SK-N-SH treated with all-trans-retinoic acid at 6 μM for 48 hours (cell line): ENCODE data around the gene MCM9.

ENCODE experiments used
- ATAC-seq: fragments of 200-7000 bp; cut with Tn5 transposase; 3 replicates; pipeline ENCODE4 v1.9.1; 2020; ENCODE audit warnings: mild to moderate bottlenecking, moderate library complexity
- ARNTL ChIP-seq: fragments of 450-650 bp; formaldehyde crosslinking; IDR thresholded peaks from 2 replicates; pipeline ENCODE4 v1.5.0; 2020; ENCODE audit warnings: low read depth, mild to moderate bottlenecking, moderate library complexity, borderline replicate concordance
- BACH2 ChIP-seq: fragments of 250-450 bp; sonication (Bioruptor Pico); IDR thresholded peaks from 2 replicates; pipeline ENCODE4 v1.9.0; 2021; ENCODE audit warnings: mild to moderate bottlenecking, borderline replicate concordance
- GLIS3 ChIP-seq: fragments of 250-450 bp; sonication (Bioruptor Pico); IDR thresholded peaks from 2 replicates; pipeline ENCODE4 v1.5.0; 2020; ENCODE audit warnings: mild to moderate bottlenecking, moderate library complexity
- ISL1 ChIP-seq: fragments of 250-450 bp; sonication (Bioruptor Pico); IDR thresholded peaks from 2 replicates; pipeline ENCODE4 v2.1.2; 2022; ENCODE audit warnings: mild to moderate bottlenecking, moderate library complexity
- OSR1 ChIP-seq: fragments of 250-450 bp; sonication (Bioruptor Pico); IDR thresholded peaks from 2 replicates; pipeline ENCODE4 v1.8.0; 2022; ENCODE audit warnings: moderate library complexity, mild to moderate bottlenecking, inconsistent platforms
- RARB ChIP-seq: fragments of 250-450 bp; sonication (Bioruptor Pico); IDR thresholded peaks from 2 replicates; pipeline ENCODE4 v1.8.0; 2021; ENCODE audit warnings: mild to moderate bottlenecking, moderate library complexity
- SNAI2 ChIP-seq: fragments of 250-450 bp; sonication (Bioruptor Pico); IDR thresholded peaks from 2 replicates; pipeline ENCODE4 v1.5.0; 2020; ENCODE audit warnings: mild to moderate bottlenecking, moderate library complexity
- TCF4 ChIP-seq: fragments of 250-450 bp; sonication (Bioruptor Pico); IDR thresholded peaks from 2 replicates; pipeline ENCODE4 v1.8.0; 2021; ENCODE audit warnings: mild to moderate bottlenecking, moderate library complexity, borderline replicate concordance
- TOX ChIP-seq: fragments of 250-450 bp; sonication (Bioruptor Pico); IDR thresholded peaks from 2 replicates; pipeline ENCODE4 v1.8.0; 2021; ENCODE audit warnings: mild to moderate bottlenecking, moderate library complexity, borderline replicate concordance
- TSHZ2 ChIP-seq: fragments of 250-450 bp; sonication (Bioruptor Pico); IDR thresholded peaks from 2 replicates; pipeline ENCODE4 v1.5.0; 2020; ENCODE audit warnings: mild to moderate bottlenecking, moderate library complexity
- ZC3H10 ChIP-seq: fragments of 250-450 bp; sonication (Bioruptor Pico); IDR thresholded peaks from 2 replicates; pipeline ENCODE4 v1.5.1; 2021; ENCODE audit warnings: mild to moderate bottlenecking, moderate library complexity
- ZFP3 ChIP-seq: fragments of 250-450 bp; sonication (Bioruptor Pico); IDR thresholded peaks from 2 replicates; pipeline ENCODE4 v1.5.0; 2020; ENCODE audit warnings: mild to moderate bottlenecking, moderate library complexity
- ZFP30 ChIP-seq: fragments of 450-650 bp; formaldehyde crosslinking; IDR thresholded peaks from 2 replicates; pipeline ENCODE4 v1.5.0; 2022; ENCODE audit warnings: mild to moderate bottlenecking, moderate library complexity
- ZNF565 ChIP-seq: fragments of 450-650 bp; formaldehyde crosslinking; conservative IDR thresholded peaks from 2 replicates; pipeline ENCODE4 v1.5.0; 2020; ENCODE audit warnings: low read depth, mild to moderate bottlenecking, moderate library complexity
- TF ChIP-seq, protein P1 (sequence below): fragments of 250-450 bp; sonication (Bioruptor Pico); IDR thresholded peaks from 2 replicates; pipeline ENCODE4 v1.5.1; 2021; ENCODE audit warnings: mild to moderate bottlenecking, moderate library complexity
- TF ChIP-seq, protein P2 (sequence below): fragments of 250-450 bp; sonication (Bioruptor Pico); IDR thresholded peaks from 2 replicates; pipeline ENCODE4 v1.8.0; 2020; ENCODE audit warnings: mild to moderate bottlenecking, moderate library complexity, borderline replicate concordance
- TF ChIP-seq, protein P3 (sequence below): fragments of 250-450 bp; sonication (Bioruptor Pico); IDR thresholded peaks from 2 replicates; pipeline ENCODE4 v1.8.0; 2021; ENCODE audit warnings: low read depth, mild to moderate bottlenecking, moderate library complexity, borderline replicate concordance
- TF ChIP-seq, protein P4 (sequence below): fragments of 250-450 bp; sonication (Bioruptor Pico); IDR thresholded peaks from 2 replicates; pipeline ENCODE4 v1.5.1; 2020; ENCODE audit warnings: low read depth, mild to moderate bottlenecking, moderate library complexity

MCM9 gene

DNA sequence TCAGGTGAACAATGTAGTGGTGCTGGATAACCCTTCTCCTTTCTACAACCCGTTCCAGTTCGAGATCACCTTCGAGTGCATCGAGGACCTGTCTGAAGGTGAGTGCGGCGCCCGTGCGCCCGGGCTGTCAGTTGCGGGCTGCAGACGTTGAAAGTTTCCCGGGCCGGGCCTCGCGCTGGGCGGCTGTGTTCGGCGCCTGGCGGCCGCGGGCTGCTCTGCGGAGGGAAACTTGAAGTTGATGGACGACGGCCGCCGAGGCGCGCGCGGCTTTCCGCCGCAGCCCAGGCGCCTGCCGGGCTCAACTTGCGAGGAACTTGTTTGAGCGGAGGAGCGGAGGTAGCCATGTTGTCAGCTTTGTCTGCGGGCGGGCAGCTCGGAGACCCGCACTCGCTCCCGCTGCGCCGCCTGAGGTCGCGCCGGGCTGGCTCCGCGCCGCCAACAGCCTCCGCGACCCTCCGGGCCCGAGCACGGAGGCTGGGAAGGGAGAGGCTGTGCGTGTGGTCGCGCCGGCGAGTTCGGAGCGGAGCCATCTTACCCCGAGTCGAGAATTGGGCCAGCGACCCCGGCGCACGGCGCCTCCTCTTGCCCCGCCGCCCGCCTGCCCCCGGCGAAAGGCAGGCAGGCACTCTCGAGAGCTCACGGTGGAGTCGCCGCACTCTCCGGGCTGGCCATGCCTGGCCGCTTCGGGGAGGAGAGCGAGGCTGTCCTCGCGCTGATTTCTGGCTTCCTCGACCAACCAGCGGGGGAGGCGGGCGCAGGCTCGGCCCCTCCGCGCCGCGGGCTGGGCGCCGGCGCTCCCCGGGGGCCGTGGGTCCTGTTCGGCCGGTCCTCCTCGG, 40.3 kb downstream of the MCM9 start:
- no peak for TF ChIP-seq ZNF565 (CRISPR knock-in tag)
- no peak for TF ChIP-seq ZFP30 (CRISPR knock-in tag)
- TF ChIP-seq TOX (CRISPR knock-in tag), result no peak
- no peak for TF ChIP-seq ISL1 (CRISPR knock-in tag)
- TF ChIP-seq, protein P1, sequence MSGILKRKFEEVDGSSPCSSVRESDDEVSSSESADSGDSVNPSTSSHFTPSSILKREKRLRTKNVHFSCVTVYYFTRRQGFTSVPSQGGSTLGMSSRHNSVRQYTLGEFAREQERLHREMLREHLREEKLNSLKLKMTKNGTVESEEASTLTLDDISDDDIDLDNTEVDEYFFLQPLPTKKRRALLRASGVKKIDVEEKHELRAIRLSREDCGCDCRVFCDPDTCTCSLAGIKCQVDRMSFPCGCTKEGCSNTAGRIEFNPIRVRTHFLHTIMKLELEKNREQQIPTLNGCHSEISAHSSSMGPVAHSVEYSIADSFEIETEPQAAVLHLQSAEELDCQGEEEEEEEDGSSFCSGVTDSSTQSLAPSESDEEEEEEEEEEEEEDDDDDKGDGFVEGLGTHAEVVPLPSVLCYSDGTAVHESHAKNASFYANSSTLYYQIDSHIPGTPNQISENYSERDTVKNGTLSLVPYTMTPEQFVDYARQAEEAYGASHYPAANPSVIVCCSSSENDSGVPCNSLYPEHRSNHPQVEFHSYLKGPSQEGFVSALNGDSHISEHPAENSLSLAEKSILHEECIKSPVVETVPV (CRISPR knock-in tag), result no peak
- no peak for TF ChIP-seq TCF4 (CRISPR knock-in tag)
- no peak for TF ChIP-seq ZFP3
- ATAC-seq, result peak; percentile 69

GRCh38 chr6:118893807-118894424, 41.0 kb downstream of the MCM9 start, which contains the start of gene ASF1A:
Gene ASF1A, plus strand, starts transcription at chr6:118894152. Its CDS starts 262 bp downstream, at chr6:118894414.
- TF ChIP-seq, protein P2, sequence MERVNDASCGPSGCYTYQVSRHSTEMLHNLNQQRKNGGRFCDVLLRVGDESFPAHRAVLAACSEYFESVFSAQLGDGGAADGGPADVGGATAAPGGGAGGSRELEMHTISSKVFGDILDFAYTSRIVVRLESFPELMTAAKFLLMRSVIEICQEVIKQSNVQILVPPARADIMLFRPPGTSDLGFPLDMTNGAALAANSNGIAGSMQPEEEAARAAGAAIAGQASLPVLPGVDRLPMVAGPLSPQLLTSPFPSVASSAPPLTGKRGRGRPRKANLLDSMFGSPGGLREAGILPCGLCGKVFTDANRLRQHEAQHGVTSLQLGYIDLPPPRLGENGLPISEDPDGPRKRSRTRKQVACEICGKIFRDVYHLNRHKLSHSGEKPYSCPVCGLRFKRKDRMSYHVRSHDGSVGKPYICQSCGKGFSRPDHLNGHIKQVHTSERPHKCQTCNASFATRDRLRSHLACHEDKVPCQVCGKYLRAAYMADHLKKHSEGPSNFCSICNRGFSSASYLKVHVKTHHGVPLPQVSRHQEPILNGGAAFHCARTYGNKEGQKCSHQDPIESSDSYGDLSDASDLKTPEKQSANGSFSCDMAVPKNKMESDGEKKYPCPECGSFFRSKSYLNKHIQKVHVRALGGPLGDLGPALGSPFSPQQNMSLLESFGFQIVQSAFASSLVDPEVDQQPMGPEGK (CRISPR knock-in tag), result no peak
- peak; percentile 79 for TF ChIP-seq TSHZ2
- ATAC-seq, result peak; percentile 94

DNA sequence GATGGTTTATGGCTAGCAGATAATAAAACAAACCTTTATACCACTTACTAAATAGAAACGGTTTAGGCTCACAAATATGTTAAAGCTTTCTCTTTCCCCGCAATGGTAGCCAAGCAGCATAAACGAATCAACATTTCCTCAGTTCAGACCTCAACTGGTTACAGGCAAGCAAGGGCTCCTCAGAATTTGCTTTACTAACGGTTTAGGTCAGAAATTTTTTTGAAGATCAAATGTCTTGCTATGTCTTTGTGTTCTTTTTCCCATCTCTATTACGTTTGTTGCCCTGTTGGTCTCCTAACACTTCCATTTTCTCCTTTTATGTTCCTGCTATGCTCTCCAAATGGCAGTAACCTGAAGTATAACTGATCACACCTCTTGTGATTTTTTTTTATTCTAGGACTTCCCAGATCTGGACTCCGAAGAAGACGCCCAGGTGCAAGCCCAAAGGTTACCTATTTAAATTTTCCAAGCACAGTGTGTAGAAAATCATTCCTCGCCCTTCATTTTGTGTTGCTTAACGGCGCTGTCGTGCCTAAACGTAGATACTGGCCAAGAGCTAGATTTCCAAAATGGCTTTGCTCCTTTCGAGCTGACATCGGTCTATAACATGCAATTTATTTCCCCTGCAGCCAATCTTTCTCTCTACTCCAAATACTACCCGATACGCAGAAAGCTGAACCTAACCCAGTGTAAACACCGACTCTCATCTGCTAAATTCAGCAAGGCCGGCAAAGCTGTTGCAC, 41.7 kb downstream of the MCM9 start:
- ATAC-seq, result peak; percentile 3; the same call in 1 of the 3 replicates
- TF ChIP-seq ARNTL (CRISPR knock-in tag) (no peak), ZFP3 (no peak), GLIS3 (CRISPR knock-in tag) (no peak), ZFP30 (CRISPR knock-in tag) (no peak), ZC3H10 (CRISPR knock-in tag) (no peak), RARB (CRISPR knock-in tag) (no peak), SNAI2 (no peak), BACH2 (CRISPR knock-in tag) (no peak), OSR1 (no peak), TCF4 (CRISPR knock-in tag) (no peak)
- TF ChIP-seq, protein P2 (CRISPR knock-in tag), result no peak
- TF ChIP-seq, protein P3, sequence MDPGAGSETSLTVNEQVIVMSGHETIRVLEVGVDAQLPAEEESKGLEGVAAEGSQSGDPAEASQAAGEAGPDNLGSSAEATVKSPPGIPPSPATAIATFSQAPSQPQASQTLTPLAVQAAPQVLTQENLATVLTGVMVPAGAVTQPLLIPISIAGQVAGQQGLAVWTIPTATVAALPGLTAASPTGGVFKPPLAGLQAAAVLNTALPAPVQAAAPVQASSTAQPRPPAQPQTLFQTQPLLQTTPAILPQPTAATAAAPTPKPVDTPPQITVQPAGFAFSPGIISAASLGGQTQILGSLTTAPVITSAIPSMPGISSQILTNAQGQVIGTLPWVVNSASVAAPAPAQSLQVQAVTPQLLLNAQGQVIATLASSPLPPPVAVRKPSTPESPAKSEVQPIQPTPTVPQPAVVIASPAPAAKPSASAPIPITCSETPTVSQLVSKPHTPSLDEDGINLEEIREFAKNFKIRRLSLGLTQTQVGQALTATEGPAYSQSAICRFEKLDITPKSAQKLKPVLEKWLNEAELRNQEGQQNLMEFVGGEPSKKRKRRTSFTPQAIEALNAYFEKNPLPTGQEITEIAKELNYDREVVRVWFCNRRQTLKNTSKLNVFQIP, result no peak
- TF ChIP-seq, protein P1 (CRISPR knock-in tag), result no peak
- TF ChIP-seq, protein P4, sequence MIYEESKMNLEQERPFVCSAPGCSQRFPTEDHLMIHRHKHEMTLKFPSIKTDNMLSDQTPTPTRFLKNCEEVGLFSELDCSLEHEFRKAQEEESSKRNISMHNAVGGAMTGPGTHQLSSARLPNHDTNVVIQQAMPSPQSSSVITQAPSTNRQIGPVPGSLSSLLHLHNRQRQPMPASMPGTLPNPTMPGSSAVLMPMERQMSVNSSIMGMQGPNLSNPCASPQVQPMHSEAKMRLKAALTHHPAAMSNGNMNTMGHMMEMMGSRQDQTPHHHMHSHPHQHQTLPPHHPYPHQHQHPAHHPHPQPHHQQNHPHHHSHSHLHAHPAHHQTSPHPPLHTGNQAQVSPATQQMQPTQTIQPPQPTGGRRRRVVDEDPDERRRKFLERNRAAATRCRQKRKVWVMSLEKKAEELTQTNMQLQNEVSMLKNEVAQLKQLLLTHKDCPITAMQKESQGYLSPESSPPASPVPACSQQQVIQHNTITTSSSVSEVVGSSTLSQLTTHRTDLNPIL (CRISPR knock-in tag), result no peak
